Sigmoid colon (tissue), 4 donors: ENCODE data around the gene FHOD3.

ENCODE experiments used
- CTCF ChIP-seq, 4 experiments: fragments of 450-650 bp in 3 of 4; fragments of 200-600 bp in 1 of 4; IDR thresholded peaks; one replicate each; pipeline ENCODE4 v1.5.1; 2016 to 2019; ENCODE audit warnings: antibody characterized with exemption in 4 of 4, mild to moderate bottlenecking in 3 of 4, moderate library complexity in 2 of 4
- EP300 ChIP-seq, 4 donors: sonication (generic); formaldehyde crosslinking; IDR thresholded peaks; one replicate each; pipeline ENCODE4 v1.6.1; 2017; ENCODE audit warnings: antibody characterized with exemption in 4 of 4
- POLR2AphosphoS5 ChIP-seq, 4 donors: sonication (generic); formaldehyde crosslinking; IDR thresholded peaks; one replicate each; pipeline ENCODE4 v1.6.1; 2017; ENCODE audit warnings: antibody characterized with exemption in 4 of 4

- no peak for TF ChIP-seq POLR2AphosphoS5 (IDR thresholded peaks at IDR 0.05)
- TF ChIP-seq EP300 (IDR thresholded peaks at IDR 0.05), result no peak
- no peak for TF ChIP-seq CTCF (IDR thresholded peaks at IDR 0.05)
Observed at GRCh38 chr18:36661999-36662398, 364.5 kb downstream of the FHOD3 start.
